OCI-LY7 (cell line): ENCODE data around the gene SPATA32. TPM values are rescaled to one million over a fixed set of nuclear protein-coding genes. Genes with fewer than 3 reads are reported as not detected.
A peak's percentile ranks its signal among the peaks of the same experiment; 100 is the strongest.

Source experiments
- BruUV-seq: library from RNA; stranded (reverse); fragments of 400-500 nt; replicated peaks from 2 replicates; lab custom pipeline; 2021; lab: Mats Ljungman, UMichigan
- CTCF ChIA-PET: fragments of 300-600 bp; sonication (Branson Sonifier 250); formaldehyde crosslinking; loops from one replicate; lab custom pipeline; 2022; ENCODE audit warnings: antibody characterized with exemption; ENCODE audit not compliant: unreplicated experiment; lab: Charles Lee
- POLR2A ChIA-PET: fragments of 300-600 bp; sonication (Branson Sonifier 250); formaldehyde crosslinking; loops from one replicate; lab custom pipeline; 2022; ENCODE audit warnings: antibody characterized with exemption; lab: Charles Lee
- DNase-seq: peaks from one replicate; pipeline ENCODE4 v3.0.0-alpha.2; 2015; ENCODE audit warnings: low spot score
- H2AFZ ChIP-seq: fragments of 200-600 bp; sonication (generic), shearing (Covaris generic); 2 replicates; pipeline ENCODE4 v1.6.1; 2014; ENCODE audit warnings: mild to moderate bottlenecking, antibody characterized with exemption, low read length, moderate library complexity
- H3K27ac ChIP-seq: fragments of 200-600 bp; sonication (generic); 2 replicates; pipeline ENCODE4 v1.5.1; 2014; ENCODE audit warnings: mixed run types, low read depth, mild to moderate bottlenecking, moderate library complexity, low read length, inconsistent platforms; ENCODE audit not compliant: poor library complexity, severe bottlenecking
- H3K36me3 ChIP-seq: fragments of 200-600 bp; sonication (generic); 2 replicates; pipeline ENCODE4 v1.6.1; 2014; ENCODE audit warnings: mild to moderate bottlenecking, antibody characterized with exemption, low read length, moderate library complexity, mixed read lengths; ENCODE audit not compliant: insufficient read depth
- H3K4me1 ChIP-seq: fragments of 200-600 bp; sonication (generic); 2 replicates; pipeline ENCODE4 v1.5.1; 2014; ENCODE audit warnings: mild to moderate bottlenecking, low read length; ENCODE audit not compliant: insufficient read depth, poor library complexity, severe bottlenecking
- H3K4me2 ChIP-seq: fragments of 200-600 bp; sonication (generic); 2 replicates; pipeline ENCODE4 v1.6.1; 2014; ENCODE audit warnings: mild to moderate bottlenecking, low read length
- H3K4me3 ChIP-seq: fragments of 200-600 bp; sonication (generic); 2 replicates; pipeline ENCODE4 v1.5.1; 2014; ENCODE audit warnings: mild to moderate bottlenecking, low read depth, low read length; ENCODE audit not compliant: poor library complexity, severe bottlenecking
- H3K79me2 ChIP-seq: fragments of 200-600 bp; sonication (generic); 2 replicates; pipeline ENCODE4 v1.6.1; 2016; ENCODE audit warnings: low read depth, mild to moderate bottlenecking, low read length, moderate library complexity, mixed read lengths; ENCODE audit not compliant: insufficient read depth
- H3K9me2 ChIP-seq: fragments of 200-600 bp; sonication (generic); 2 replicates; pipeline ENCODE4 v1.6.1; 2016; ENCODE audit warnings: mild to moderate bottlenecking, low read length, mixed read lengths; ENCODE audit not compliant: insufficient read depth
- H3K9me3 ChIP-seq: fragments of 200-600 bp; sonication (generic); 2 replicates; pipeline ENCODE4 v1.6.1; 2014; ENCODE audit warnings: mild to moderate bottlenecking, mixed run types, low read length, mixed read lengths
- H4K20me1 ChIP-seq: fragments of 200-600 bp; sonication (generic); 2 replicates; pipeline ENCODE4 v1.6.1; 2014; ENCODE audit warnings: mild to moderate bottlenecking, antibody characterized with exemption, low read length, moderate library complexity, mixed read lengths; ENCODE audit not compliant: insufficient read depth
- CTCF ChIP-seq: fragments of 200-600 bp; sonication (generic); conservative IDR thresholded peaks from 2 replicates; pipeline ENCODE4 v1.5.1; 2014; ENCODE audit warnings: mild to moderate bottlenecking, antibody characterized with exemption, low read length, moderate library complexity, mixed read lengths
- EZH2phosphoT487 ChIP-seq: fragments of 200-600 bp; sonication (generic); IDR thresholded peaks from 2 replicates; pipeline ENCODE4 v1.6.1; 2018; ENCODE audit warnings: low read depth, borderline replicate concordance, mild to moderate bottlenecking, mixed run types, antibody characterized with exemption, low read length, moderate library complexity, mixed read lengths
- intact Hi-C: fragments of 100-400 bp; cut with micrococcal nuclease; formaldehyde crosslinking; loops from one replicate; pipeline ENCODE4 v1.10.0; 2022; ENCODE audit not compliant: unreplicated experiment
- total RNA-seq, 2 experiments: library from RNA; depleted of rRNA in 1 of 2; stranded (reverse); fragments of >200 nt in 1 of 2; shearing (Covaris generic) in 1 of 2; gene quantifications; 2 replicates each; pipeline ENCODE4 v1.2.3, GENCODE V29; 2014 to 2022

The SPATA32 gene
- total RNA-seq, 2 experiments from 2014 or later = not detected

- CTCF ChIA-PET = interaction anchor here (1.5 kb wide), 1 partner anchor 15 kb away, joined by 3 read pairs; no protein-coding TSS in a partner anchor
- intact Hi-C loops = no loop called here
- Histone ChIP-seq H3K27ac (peak overlapping the region; percentile 27), H3K4me1 (peaks cover 64% of the 10 kb centered on the region), H3K4me3 (no peak overlapping the region), H3K9me3 (no peaks in the 10 kb centered on the region), H3K4me2 (peak overlapping the region; percentile 39), H3K79me2 (peaks cover 69% of the 10 kb centered on the region), H3K36me3 (peaks cover 42% of the 10 kb centered on the region; the same call in 1 of the 2 replicates), H2AFZ (no peak overlapping the region), H3K9me2 (no peaks in the 10 kb centered on the region), H4K20me1 (peaks cover 10% of the 10 kb centered on the region; the same call in 1 of the 2 replicates)
- POLR2A ChIA-PET = no interaction called here
- DNase-seq = peak; percentile 72
- TF ChIP-seq EZH2phosphoT487 = no peak
- TF ChIP-seq CTCF = no peak
- no TSS peak for BruUV-seq
Measured at GRCh38 chr17:45296003-45296832, 34.3 kb upstream of the SPATA32 start.

GRCh38 chr17:45294506-45294905, 32.6 kb upstream of the SPATA32 start:
- intact Hi-C loops = no loop called here
- ChIA-PET POLR2A (no interaction called here), CTCF (no interaction called here)
- Histone ChIP-seq H3K9me3 (no peaks in the 10 kb centered on the region), H3K79me2 (peaks cover 52% of the 10 kb centered on the region), H3K4me3 (no peak overlapping the region), H3K36me3 (peaks cover 59% of the 10 kb centered on the region; the same call in 1 of the 2 replicates), H3K9me2 (no peaks in the 10 kb centered on the region), H2AFZ (no peak overlapping the region), H3K4me1 (peaks cover 51% of the 10 kb centered on the region), H4K20me1 (peaks cover 10% of the 10 kb centered on the region; the same call in 1 of the 2 replicates), H3K27ac (no peak overlapping the region), H3K4me2 (no peak overlapping the region)
- TF ChIP-seq EZH2phosphoT487 (no peak), CTCF (no peak)
- DNase-seq = no peak
- no TSS peak for BruUV-seq
